Fibroblast of lung (primary cell): ENCODE results near the gene RNF220. TPM values are rescaled to one million over a fixed set of nuclear protein-coding genes. Genes with fewer than 3 reads are reported as not detected.

Source experiments
- DNase-seq, 2 donors: peaks; one replicate each; pipeline versions ENCODE4 v3.0.0 to v3.0.0-alpha.2; 2010; ENCODE audit warnings: low read depth in 2 of 2
- H2AFZ ChIP-seq: 2 replicates; pipeline ENCODE4 v1.5.1; 2012; ENCODE audit warnings: low read length, control low read depth, inconsistent platforms
- H3K27ac ChIP-seq: 2 replicates; pipeline ENCODE4 v1.5.1; 2011; ENCODE audit warnings: low read length, control low read depth; ENCODE audit not compliant: insufficient read depth
- H3K27me3 ChIP-seq: 2 replicates; pipeline ENCODE4 v1.5.1; 2011; ENCODE audit warnings: mild to moderate bottlenecking, low read length; ENCODE audit not compliant: control insufficient read depth, insufficient read depth
- H3K36me3 ChIP-seq: 2 replicates; pipeline ENCODE4 v1.5.1; 2011; ENCODE audit warnings: low read length; ENCODE audit not compliant: control insufficient read depth, insufficient read depth
- H3K4me1 ChIP-seq: 2 replicates; pipeline ENCODE4 v1.5.1; 2011; ENCODE audit warnings: low read length; ENCODE audit not compliant: control insufficient read depth, insufficient read depth; ENCODE audit errors: extremely low read depth
- H3K4me2 ChIP-seq: 2 replicates; pipeline ENCODE4 v1.5.1; 2011; ENCODE audit warnings: low read length, control low read depth; ENCODE audit not compliant: insufficient read depth; ENCODE audit errors: extremely low read depth
- H3K4me3 ChIP-seq, 4 experiments: fragments of 200-600 bp in 1 of 4; sonication (generic) in 1 of 4; replicated peaks in 1 of 4; 2 replicates each; pipeline ENCODE4 v1.5.1; 2011 to 2016; ENCODE audit warnings: low read length in 4 of 4, low read depth in 3 of 4, mild to moderate bottlenecking in 3 of 4, control low read depth in 2 of 4, inconsistent platforms in 1 of 4, mixed read lengths in 1 of 4; ENCODE audit not compliant: insufficient read depth in 1 of 4; ENCODE audit errors: control extremely low read depth in 1 of 4
- H3K79me2 ChIP-seq: 2 replicates; pipeline ENCODE4 v1.5.1; 2012; ENCODE audit warnings: mild to moderate bottlenecking, low read length, inconsistent platforms; ENCODE audit not compliant: control insufficient read depth, insufficient read depth
- H3K9ac ChIP-seq: 2 replicates; pipeline ENCODE4 v1.5.1; 2011; ENCODE audit warnings: mild to moderate bottlenecking, low read length, control low read depth; ENCODE audit not compliant: insufficient read depth
- H3K9me3 ChIP-seq: 2 replicates; pipeline ENCODE4 v1.5.1; 2012; ENCODE audit warnings: low read depth, low read length; ENCODE audit not compliant: control insufficient read depth, insufficient read depth
- H4K20me1 ChIP-seq: 2 replicates; pipeline ENCODE4 v1.5.1; 2011; ENCODE audit warnings: low read length; ENCODE audit not compliant: control insufficient read depth, insufficient read depth; ENCODE audit errors: extremely low read depth
- EZH2 ChIP-seq: IDR thresholded peaks from 2 replicates; pipeline ENCODE4 v1.5.1; 2012; ENCODE audit warnings: low read length, control low read depth, mild to moderate bottlenecking; ENCODE audit errors: missing control alignments
- polyA plus RNA-seq, 2 donors: library from polyadenylated mRNA; depleted of rRNA in 1 of 2; stranded (reverse) in 1 of 2; unstranded in 1 of 2; fragments of >200 nt; gene quantifications; 2 replicates each; pipeline ENCODE4 v1.2.1, GENCODE V29; 2011 to 2012; ENCODE audit warnings: missing spikeins in 1 of 2
- total RNA-seq: library from RNA; depleted of rRNA; stranded (reverse); fragments of >200 nt; gene quantifications from 2 replicates; pipeline ENCODE4 v1.2.1, GENCODE V29; 2014
- TF ChIP-seq, protein P1 (sequence below), 2 donors: IDR thresholded peaks in 1 of 2; conservative IDR thresholded peaks in 1 of 2; 1 replicate in 1 of 2; 2 replicates in 1 of 2; pipeline ENCODE4 v1.5.1; 2011 to 2012; ENCODE audit warnings: low read length in 2 of 2, control low read depth in 1 of 2, inconsistent platforms in 1 of 2, low read depth in 1 of 2, mild to moderate bottlenecking in 1 of 2

The RNF220 gene
- total and polyA plus RNA-seq, 2 donors (not counting 1 experiment from before 2014, with no cell fraction given), result 42.3 to 52.0 TPM

DNA sequence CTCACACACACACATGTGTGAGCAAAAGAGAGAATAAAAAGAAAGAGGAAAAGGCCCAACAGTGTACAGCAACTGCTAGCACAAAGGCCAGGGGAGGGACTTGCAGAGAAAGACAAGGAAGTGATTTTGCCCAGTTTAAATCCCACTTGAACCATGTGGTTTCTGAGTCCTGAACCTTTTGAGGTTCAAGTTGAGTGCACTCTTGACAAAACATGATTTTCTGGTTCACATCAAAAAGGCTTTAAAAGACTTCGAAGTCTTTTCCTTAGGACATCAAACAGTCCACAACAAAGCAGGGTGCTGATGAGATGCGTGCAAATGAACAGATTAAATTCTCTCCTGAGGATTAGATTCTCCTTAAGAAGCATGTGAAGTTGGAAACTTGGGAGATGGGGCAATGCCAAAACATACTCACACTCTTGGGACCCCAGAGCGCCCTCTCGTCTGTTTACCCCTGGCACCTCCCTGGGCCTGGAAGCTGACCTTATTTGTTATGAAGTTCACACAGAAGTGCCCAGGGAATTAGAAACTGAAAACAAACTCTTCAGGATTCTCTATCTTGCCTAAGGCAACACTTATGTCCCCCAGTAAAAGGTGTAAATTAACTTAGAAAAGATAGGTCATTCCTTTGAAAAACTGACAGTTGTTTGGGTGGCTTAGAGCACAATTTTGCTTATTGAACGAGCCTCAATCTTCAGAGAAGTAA, 31.5 kb downstream of the RNF220 start:
- Histone ChIP-seq H3K27me3 (peaks cover 2% of the 10 kb centered on the region), H3K9ac (no peak overlapping the region), H3K27ac (no peak overlapping the region), H3K79me2 (no peaks in the 10 kb centered on the region), H3K4me3 (no peak overlapping the region), H3K36me3 (no peaks in the 10 kb centered on the region), H4K20me1 (no peaks in the 10 kb centered on the region), H2AFZ (no peak overlapping the region), H3K4me2 (no peak overlapping the region), H3K9me3 (no peaks in the 10 kb centered on the region), H3K4me1 (no peaks in the 10 kb centered on the region)
- TF ChIP-seq, protein P1, sequence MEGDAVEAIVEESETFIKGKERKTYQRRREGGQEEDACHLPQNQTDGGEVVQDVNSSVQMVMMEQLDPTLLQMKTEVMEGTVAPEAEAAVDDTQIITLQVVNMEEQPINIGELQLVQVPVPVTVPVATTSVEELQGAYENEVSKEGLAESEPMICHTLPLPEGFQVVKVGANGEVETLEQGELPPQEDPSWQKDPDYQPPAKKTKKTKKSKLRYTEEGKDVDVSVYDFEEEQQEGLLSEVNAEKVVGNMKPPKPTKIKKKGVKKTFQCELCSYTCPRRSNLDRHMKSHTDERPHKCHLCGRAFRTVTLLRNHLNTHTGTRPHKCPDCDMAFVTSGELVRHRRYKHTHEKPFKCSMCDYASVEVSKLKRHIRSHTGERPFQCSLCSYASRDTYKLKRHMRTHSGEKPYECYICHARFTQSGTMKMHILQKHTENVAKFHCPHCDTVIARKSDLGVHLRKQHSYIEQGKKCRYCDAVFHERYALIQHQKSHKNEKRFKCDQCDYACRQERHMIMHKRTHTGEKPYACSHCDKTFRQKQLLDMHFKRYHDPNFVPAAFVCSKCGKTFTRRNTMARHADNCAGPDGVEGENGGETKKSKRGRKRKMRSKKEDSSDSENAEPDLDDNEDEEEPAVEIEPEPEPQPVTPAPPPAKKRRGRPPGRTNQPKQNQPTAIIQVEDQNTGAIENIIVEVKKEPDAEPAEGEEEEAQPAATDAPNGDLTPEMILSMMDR (conservative IDR thresholded peaks at IDR 0.05 in 1 of 2, IDR thresholded peaks at IDR 0.05 in 1 of 2; ENCODE audit: low read depth in 1 of 2, low read length in 2 of 2), result no peak
- TF ChIP-seq EZH2, result no peak
- DNase-seq, result no peak

DNA sequence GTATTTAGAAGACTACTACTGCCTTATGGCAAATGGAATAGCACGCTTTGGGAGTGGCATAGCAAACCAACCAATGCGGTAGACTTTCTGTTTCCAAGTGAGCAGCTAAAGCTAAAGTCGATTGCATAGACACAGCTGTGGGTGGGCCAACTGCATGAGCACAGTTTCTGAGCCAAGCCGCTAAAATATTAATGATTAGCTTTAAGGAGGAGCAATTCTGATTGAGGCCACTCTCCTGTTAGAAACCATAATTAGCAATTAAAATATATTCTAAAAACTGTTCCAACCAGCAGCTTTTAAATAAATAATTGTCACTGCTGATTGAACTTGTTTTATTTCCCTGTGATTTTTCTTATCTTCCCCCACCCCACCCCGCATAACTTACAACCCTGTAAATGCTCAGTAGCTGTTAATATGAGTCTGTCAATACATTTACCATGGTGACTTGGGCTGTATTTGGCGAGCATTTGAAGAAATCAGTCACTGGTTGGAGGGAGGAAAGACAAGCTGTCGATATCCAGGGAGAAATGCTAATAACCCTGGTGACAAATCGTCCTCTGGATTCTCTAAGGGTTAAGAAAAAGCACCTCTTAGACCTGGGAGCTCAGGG, 32.2 kb downstream of the RNF220 start:
- no peaks in the 10 kb centered on the region for H4K20me1 ChIP-seq
- H3K9me3 ChIP-seq, result no peaks in the 10 kb centered on the region
- no peak overlapping the region for H3K9ac ChIP-seq
- DNase-seq, result no peak
- no peak overlapping the region for H3K4me2 ChIP-seq
- H3K4me1 ChIP-seq, result no peaks in the 10 kb centered on the region
- H3K27me3 ChIP-seq, result peaks cover 2% of the 10 kb centered on the region
- no peak overlapping the region for H3K27ac ChIP-seq
- H2AFZ ChIP-seq, result no peak overlapping the region
- TF ChIP-seq, protein P1 (conservative IDR thresholded peaks at IDR 0.05 in 1 of 2, IDR thresholded peaks at IDR 0.05 in 1 of 2; ENCODE audit: low read depth in 1 of 2, low read length in 2 of 2), result no peak
- no peak for TF ChIP-seq EZH2
- no peaks in the 10 kb centered on the region for H3K36me3 ChIP-seq
- H3K79me2 ChIP-seq, result no peaks in the 10 kb centered on the region
- no peak overlapping the region for H3K4me3 ChIP-seq

DNA sequence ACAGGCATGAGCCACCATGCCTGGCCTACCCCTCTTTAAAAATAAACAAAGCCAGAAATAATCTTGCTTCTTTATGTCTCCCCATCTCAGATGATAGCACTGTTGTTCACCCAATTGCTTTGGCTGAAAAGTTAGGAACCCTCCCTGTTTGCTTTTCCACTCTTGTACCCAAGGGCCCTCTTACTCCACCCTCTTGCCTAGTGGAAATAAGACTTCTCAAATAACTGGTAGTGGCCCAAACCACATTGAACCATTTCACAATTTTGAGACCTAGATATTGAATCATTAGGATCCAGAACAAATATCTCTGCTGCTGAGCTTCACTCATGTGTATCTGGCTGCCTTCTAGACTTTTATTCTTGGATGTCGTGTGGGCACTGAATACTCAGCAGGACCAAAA, 37.7 kb downstream of the RNF220 start:
- Histone ChIP-seq H3K9me3 (no peaks in the 10 kb centered on the region), H4K20me1 (no peaks in the 10 kb centered on the region), H3K36me3 (no peaks in the 10 kb centered on the region), H3K27me3 (peaks cover 5% of the 10 kb centered on the region), H3K4me3 (no peak overlapping the region), H3K27ac (no peak overlapping the region), H3K79me2 (no peaks in the 10 kb centered on the region), H2AFZ (no peak overlapping the region), H3K4me2 (no peak overlapping the region), H3K4me1 (no peaks in the 10 kb centered on the region), H3K9ac (no peak overlapping the region)
- no peak for TF ChIP-seq EZH2
- TF ChIP-seq, protein P1 (conservative IDR thresholded peaks at IDR 0.05 in 1 of 2, IDR thresholded peaks at IDR 0.05 in 1 of 2; ENCODE audit: low read depth in 1 of 2, low read length in 2 of 2), result no peak
- DNase-seq, result peak in 1 of 2 donors; percentile 21
